Loucy (cell line): ENCODE data around the gene COLQ.

ENCODE experiments used
- CTCF ChIP-seq: fragments of 200-600 bp; sonication (generic); conservative IDR thresholded peaks from 2 replicates; pipeline ENCODE4 v1.5.1; 2014; ENCODE audit warnings: mild to moderate bottlenecking, antibody characterized with exemption, low read length
- EZH2phosphoT487 ChIP-seq: fragments of 200-600 bp; IDR thresholded peaks from 2 replicates; pipeline ENCODE4 v1.6.1; 2018; ENCODE audit warnings: antibody characterized with exemption, mild to moderate bottlenecking, moderate library complexity, borderline replicate concordance

GRCh38 chr3:15403495-15403894 is 118.0 kb downstream of the COLQ start:
- TF ChIP-seq CTCF (no peak), EZH2phosphoT487 (no peak)
